Cardiac septum (tissue), 1 donor: ENCODE measurements around the gene ITPR1. TPM values are rescaled to one million over a fixed set of nuclear protein-coding genes. Genes with fewer than 3 reads are reported as not detected.

Source experiments
- DNase-seq: peaks from one replicate; pipeline ENCODE4 v3.0.0-alpha.2; 2020; ENCODE audit warnings: low spot score
- intact Hi-C: fragments of 100-400 bp; cut with DNase I; formaldehyde crosslinking; loops from one replicate; pipeline ENCODE4 v1.14.0; 2022
- total RNA-seq: library from RNA; stranded (reverse); fragmentation: NEBNext Ultra II Directional; extraction: Animal tissue kit (Norgen Biotek cat#: 25700); gene quantifications from one replicate; pipeline ENCODE4 v1.2.1, GENCODE V29; 2021
- donor health status: DM: no; HTN: no; CAD: no.

Gene ITPR1
- total RNA-seq, 1 donor from 2014 or later: 19.5 TPM

GRCh38 chr3:4604693-4605092 lies 111.5 kb downstream of the ITPR1 start:
- DNase-seq: no peak
- intact Hi-C loops: no loop called here

DNA sequence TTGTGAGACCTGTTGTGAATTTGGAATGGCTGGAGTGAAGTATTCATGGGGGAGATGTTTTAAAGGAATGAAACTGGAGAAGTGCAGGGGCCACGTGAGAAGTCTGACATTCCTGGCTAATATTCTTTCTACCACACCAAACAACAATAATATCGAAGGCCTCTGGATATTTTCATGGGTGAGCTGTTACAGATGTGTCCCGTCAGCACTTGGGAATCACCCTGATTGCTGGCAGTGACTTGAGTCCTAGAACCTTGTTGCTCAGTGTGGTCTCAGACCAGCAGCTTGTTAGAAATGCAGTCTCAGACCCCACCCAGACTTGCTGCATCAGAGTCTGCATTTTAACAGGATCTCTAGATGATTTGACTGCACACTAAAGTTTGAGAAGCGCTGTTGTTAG lies 113.8 kb downstream of the ITPR1 start:
- DNase-seq: no peak
- intact Hi-C loops: no loop called here

DNA sequence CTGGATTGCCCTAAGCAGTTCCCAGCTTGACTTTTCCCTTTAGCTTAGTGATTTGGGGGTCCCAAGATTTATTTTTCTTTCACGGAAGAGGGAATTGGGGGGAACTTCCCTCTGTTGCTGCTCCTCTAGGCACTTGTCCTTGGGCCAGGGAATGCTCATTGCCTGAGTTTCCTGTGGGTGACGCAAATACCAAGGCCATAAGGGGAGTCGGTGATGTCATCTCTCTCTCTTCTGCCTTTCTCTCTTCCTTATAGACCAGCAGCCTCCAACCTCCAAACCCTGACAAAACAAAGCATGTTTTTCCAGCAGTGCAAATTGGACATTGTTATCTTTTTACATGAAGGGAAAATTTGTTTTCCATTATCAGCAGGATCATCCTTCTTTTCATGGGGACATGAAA lies 120.2 kb downstream of the ITPR1 start:
- intact Hi-C loops: no loop called here
- no peak for DNase-seq

- intact Hi-C loops: no loop called here
- no peak for DNase-seq
Observed at GRCh38 chr3:4614070-4614469, 120.9 kb downstream of the ITPR1 start.

- intact Hi-C loops: no loop called here
- DNase-seq: no peak
Observed at GRCh38 chr3:4614927-4615326, 121.8 kb downstream of the ITPR1 start.

DNA sequence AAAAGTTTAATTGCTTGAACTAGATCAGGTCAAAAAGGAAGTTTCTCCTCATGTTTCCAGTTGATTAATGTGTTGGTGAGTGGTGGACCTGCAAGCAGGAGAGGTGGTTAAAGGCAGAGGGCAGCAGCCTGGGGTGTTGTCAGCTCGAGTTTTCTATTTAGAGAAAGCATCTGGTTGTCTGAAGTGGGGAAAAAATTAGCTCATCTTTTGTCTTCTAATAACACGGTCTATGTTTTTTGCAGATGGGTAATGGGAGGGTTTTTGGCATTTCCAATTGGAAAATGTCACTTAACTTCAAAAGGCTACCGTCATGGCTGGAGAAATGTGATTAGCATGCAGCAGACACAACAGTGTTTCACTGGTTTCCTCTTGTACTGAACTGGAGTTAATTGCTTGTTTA lies 122.6 kb downstream of the ITPR1 start:
- intact Hi-C loops: no loop called here
- no peak for DNase-seq

DNA sequence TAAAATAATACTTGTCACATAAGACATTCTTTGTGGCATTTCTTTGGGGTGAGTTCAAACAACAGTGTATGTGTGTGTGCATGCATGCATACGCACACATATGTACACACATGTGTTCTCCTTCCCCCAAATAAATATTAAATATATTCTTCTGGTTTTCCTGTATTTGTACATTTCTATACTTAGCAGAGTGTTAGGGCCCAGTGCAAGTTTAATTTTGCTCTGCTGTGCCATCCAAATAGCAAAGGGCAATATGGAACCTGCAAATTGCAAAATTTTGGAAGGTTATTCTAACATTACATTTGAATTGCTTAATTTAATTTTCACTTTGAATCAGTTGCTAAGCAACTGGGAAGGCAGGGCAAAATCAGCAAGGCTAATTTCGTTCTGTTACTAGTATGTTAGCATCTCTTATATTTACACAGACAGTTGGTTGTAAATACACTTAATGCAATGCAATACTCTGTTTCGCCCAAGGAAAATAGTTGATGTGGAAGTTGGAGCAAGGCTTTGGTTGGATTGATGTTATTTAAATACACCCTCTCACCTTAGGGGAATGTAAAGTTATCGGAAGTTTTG lies 130.4 kb downstream of the ITPR1 start:
- no peak for DNase-seq
- intact Hi-C loops: no loop called here

DNA sequence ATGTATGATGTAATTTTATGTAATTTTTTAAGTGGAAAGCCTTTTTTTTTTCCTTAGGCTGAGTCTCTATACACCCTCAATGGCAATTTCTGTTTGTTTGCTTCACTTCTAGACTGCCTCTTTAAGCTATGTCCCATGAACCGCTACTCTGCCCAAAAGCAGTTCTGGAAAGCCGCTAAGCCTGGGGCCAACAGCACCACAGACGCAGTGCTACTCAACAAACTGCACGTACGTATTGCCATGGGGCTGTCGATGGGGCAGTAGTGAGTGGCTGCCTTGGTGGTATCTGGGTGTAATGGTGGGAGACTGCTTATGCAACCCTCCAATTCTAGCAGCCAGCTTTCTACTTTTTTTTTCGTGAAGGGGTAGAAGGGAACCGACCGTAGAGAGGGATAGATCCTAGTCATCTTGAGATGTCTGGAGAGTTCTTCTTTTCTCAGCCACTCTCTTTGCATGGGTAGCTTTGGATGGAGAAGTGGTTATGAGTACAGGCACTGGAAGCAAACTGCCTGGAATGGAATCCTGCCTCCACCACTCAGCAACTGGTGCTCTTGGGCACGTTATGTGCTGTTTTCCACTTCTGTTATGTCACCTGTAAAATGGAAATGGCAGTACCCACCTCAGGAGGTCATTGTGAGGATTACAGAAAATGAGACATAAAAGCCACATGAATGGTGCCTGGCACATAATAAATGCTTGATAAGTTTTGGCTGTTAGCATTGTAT lies 134.7 kb downstream of the ITPR1 start:
- no peak for DNase-seq
- intact Hi-C loops: loop anchor here (2.0 kb wide), 1 partner anchor 39 kb away; no protein-coding TSS in a partner anchor

GRCh38 chr3:4629095-4630007 lies 136.2 kb downstream of the ITPR1 start:
- intact Hi-C loops: loop anchor here (10.0 kb wide), 1 partner anchor 135 kb away; the partner anchor contains the start of gene ITPR1

GRCh38 chr3:4633078-4634004 lies 140.2 kb downstream of the ITPR1 start:
- intact Hi-C loops: loop anchor here (1.0 to 10.0 kb wide), 2 partner anchors 139 to 282 kb away; partner anchors contain the start of gene ITPR1
- DNase-seq: no peak

More at GRCh38 chr3:4629095-4630007, 136.2 kb downstream of the ITPR1 start:
- no peak for DNase-seq

DNA sequence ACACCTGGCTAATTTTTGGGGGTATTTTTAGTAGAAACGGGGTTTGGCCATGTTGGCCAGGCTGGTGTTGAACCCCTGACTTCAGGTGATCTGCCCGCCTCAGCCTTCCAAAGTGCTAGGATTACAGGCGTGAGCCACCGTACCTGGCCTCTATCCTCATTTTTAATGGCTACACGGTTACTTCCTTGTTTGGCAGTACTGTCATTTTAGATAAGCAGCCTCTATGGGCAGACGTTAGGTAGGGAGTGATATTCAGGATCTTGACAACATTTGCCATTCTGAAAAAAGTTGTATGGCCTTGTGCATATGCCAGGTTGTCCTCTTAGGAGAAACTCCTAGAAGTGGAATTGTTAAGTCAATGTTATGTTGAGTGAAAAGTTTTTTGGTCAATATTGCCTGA lies 141.7 kb downstream of the ITPR1 start:
- intact Hi-C loops: loop anchor here (10.0 kb wide), 1 partner anchor 140 kb away; the partner anchor contains the start of gene ITPR1
- no peak for DNase-seq

- intact Hi-C loops: loop anchor here (10.0 kb wide), 1 partner anchor 142 kb away; the partner anchor contains the start of gene ITPR1
- no peak for DNase-seq
Observed at GRCh38 chr3:4637265-4637664, 144.1 kb downstream of the ITPR1 start.

DNA sequence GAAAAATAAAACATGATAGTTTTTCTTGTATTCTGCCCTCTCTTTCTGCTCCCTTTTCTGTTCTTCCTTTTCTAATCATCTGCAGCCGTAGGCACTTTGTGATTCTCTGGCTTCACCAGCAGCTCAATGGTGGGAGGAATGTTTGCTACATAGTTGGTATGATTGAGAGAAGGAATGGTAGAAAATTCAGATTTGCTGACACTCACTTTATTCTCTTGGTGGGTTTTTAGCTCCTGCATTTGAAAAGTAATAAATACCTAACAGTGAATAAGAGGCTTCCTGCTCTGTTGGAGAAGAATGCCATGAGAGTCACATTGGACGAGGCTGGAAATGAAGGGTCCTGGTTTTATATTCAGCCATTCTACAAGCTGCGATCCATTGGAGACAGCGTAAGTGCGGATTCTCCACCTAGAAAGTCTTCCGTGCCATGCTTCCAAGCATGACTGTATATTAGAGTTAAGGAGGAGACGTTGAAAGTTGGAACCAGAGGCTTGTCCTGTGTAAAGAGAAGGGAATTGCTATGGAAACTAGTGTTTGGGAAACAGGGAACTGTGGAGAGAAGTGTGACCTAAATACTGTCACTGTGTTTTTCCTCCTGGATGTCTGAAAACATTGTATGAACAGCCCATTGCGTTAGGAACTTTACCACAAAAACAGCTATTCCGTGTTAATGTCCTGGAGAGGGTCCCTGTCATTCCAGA lies 148.9 kb downstream of the ITPR1 start:
- intact Hi-C loops: no loop called here
- DNase-seq: no peak

DNA sequence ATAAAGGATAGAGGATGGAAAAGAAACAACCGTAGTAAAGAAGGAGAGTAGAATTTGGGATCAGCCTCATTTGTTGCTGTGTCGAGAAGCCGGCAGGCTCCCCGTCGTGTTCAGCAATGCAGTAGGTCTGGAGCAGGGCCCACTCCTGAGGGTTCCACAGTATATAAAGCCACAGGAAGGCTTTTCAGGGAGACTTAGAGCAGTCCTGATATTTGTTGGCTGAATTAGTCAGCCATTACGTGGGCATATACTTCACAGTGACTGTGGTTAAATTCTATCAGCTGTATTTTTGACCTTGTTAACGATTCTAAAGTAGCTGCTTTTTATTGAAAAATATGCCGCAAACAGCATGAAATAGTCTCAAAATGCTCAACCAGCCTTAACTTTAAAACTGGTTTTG lies 149.5 kb downstream of the ITPR1 start:
- intact Hi-C loops: no loop called here
- DNase-seq: no peak

GRCh38 chr3:4643904-4644547 lies 150.9 kb downstream of the ITPR1 start:
- intact Hi-C loops: no loop called here

GRCh38 chr3:4644951-4645350 lies 151.8 kb downstream of the ITPR1 start:
- intact Hi-C loops: no loop called here
- no peak for DNase-seq

More at GRCh38 chr3:4643904-4644547, 150.9 kb downstream of the ITPR1 start:
- no peak for DNase-seq

DNA sequence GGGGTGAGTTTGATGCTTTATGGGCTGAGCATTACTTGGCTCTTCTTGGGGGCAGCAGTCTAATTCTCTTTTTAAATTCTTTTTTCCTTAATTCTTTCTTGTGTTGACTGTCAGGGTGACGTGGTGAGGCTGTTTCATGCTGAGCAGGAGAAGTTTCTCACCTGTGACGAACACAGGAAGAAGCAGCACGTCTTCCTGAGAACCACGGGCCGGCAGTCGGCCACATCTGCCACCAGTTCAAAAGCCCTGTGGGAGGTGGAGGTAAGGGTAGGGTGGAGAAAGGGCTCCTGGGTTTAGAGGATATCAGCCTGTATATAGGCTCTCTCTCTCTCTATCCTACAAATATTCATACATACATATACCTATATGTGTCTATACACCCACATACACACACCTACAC lies 152.3 kb downstream of the ITPR1 start:
- DNase-seq: no peak
- intact Hi-C loops: no loop called here

- intact Hi-C loops: no loop called here
- no peak for DNase-seq
Observed at GRCh38 chr3:4647411-4647810, 154.3 kb downstream of the ITPR1 start.
